A549 (cell line): ENCODE measurements around the gene CARF. TPM values are rescaled to one million over a fixed set of nuclear protein-coding genes. Genes with fewer than 3 reads are reported as not detected.
"Not testable (repeated sequence)": the region's sequence is repeated elsewhere in the genome, so short reads cannot be mapped to it uniquely, and the experiment has no call there.

Experiments used
- ATAC-seq, 2 experiments: fragments of 200-7000 bp in 1 of 2; fragments of >200 bp in 1 of 2; cut with Nextera tagmentation in 1 of 2; cut with Tn5 transposase in 1 of 2; 3 replicates each; pipeline versions ENCODE4 v1.8.0 to v1.9.1; 2018 to 2020; ENCODE audit warnings: mild to moderate bottlenecking in 1 of 2, moderate library complexity in 1 of 2
- CTCF ChIA-PET: fragments of 300-600 bp; sonication (Branson Sonifier 250); formaldehyde crosslinking; extraction: SDS; loops from one replicate; lab custom pipeline; 2021; ENCODE audit warnings: antibody characterized with exemption, inconsistent platforms; lab: Yijun Ruan, JAX
- POLR2A ChIA-PET: fragments of 350-600 bp; formaldehyde crosslinking; extraction: SDS; loops from one replicate; lab custom pipeline; 2021; ENCODE audit warnings: antibody characterized with exemption, inconsistent platforms; lab: Yijun Ruan, JAX
- DNase-seq, 2 experiments: peaks; one replicate each; pipeline versions ENCODE4 v3.0.0 to v3.0.0-alpha.2; 2011 to 2016; ENCODE audit warnings: low read depth in 1 of 2, low spot score in 1 of 2
- FAIRE-seq: peaks from 2 replicates; lab custom pipeline; 2011; peaks lifted over from hg19 to GRCh38; lab: Jason Lieb, UNC
- H3K27ac ChIP-seq, 2 experiments: fragments of >200 bp; sonication (Bioruptor Twin); formaldehyde crosslinking; 3 replicates each; pipeline ENCODE4 v1.5.1; 2016 to 2017
- H3K4me1 ChIP-seq: fragments of >200 bp; sonication (Bioruptor Twin); formaldehyde crosslinking; 3 replicates; pipeline ENCODE4 v1.6.1; 2016
- H3K4me2 ChIP-seq: fragments of >200 bp; sonication (Bioruptor Twin); formaldehyde crosslinking; 3 replicates; pipeline ENCODE4 v1.6.1; 2016
- H3K4me3 ChIP-seq: fragments of >200 bp; sonication (Bioruptor Twin); formaldehyde crosslinking; 3 replicates; pipeline ENCODE4 v1.5.1; 2016
- H3K9me3 ChIP-seq: fragments of >200 bp; sonication (Bioruptor Twin); formaldehyde crosslinking; 3 replicates; pipeline ENCODE4 v1.6.1; 2016
- ATOH8 ChIP-seq: fragments of 250-450 bp; sonication (Bioruptor Pico); IDR thresholded peaks from 2 replicates; pipeline ENCODE4 v1.5.0; 2020; ENCODE audit warnings: low read depth, mild to moderate bottlenecking, moderate library complexity
- CBX2 ChIP-seq: fragments of 200-600 bp; sonication (generic); IDR thresholded peaks from 2 replicates; pipeline ENCODE4 v1.6.1; 2016; ENCODE audit warnings: low read depth, mild to moderate bottlenecking, borderline replicate concordance
- CBX8 ChIP-seq: fragments of 200-600 bp; sonication (generic); IDR thresholded peaks from 2 replicates; pipeline ENCODE4 v1.6.1; 2016
- CHD4 ChIP-seq: fragments of 200-600 bp; sonication (generic); IDR thresholded peaks from 2 replicates; pipeline ENCODE4 v1.6.1; 2016; ENCODE audit warnings: antibody characterized with exemption, mild to moderate bottlenecking, borderline replicate concordance
- EHMT2 ChIP-seq: fragments of 200-600 bp; sonication (generic); IDR thresholded peaks from 2 replicates; pipeline ENCODE4 v1.6.1; 2016; ENCODE audit warnings: antibody characterized with exemption, low read depth, mild to moderate bottlenecking, moderate library complexity
- ESRRA ChIP-seq: fragments of 150-350 bp; IDR thresholded peaks from 2 replicates; pipeline ENCODE4 v1.6.1; 2014; ENCODE audit warnings: mild to moderate bottlenecking, low read length, borderline replicate concordance
- FOSL2 ChIP-seq, 2 experiments: fragments of 450-650 bp in 1 of 2; fragments of >200 bp in 1 of 2; sonication (Bioruptor Twin) in 1 of 2; formaldehyde crosslinking; IDR thresholded peaks; 2 replicates each; pipeline versions ENCODE4 v1.5.0 to v1.6.1; 2016 to 2020; ENCODE audit warnings: mild to moderate bottlenecking in 1 of 2, moderate library complexity in 1 of 2
- GATA3 ChIP-seq: IDR thresholded peaks from 2 replicates; pipeline ENCODE4 v1.6.1; 2012; ENCODE audit warnings: borderline replicate concordance
- HDAC2 ChIP-seq: fragments of 200-600 bp; sonication (generic); IDR thresholded peaks from 2 replicates; pipeline ENCODE4 v1.6.1; 2016
- HOXA7 ChIP-seq: fragments of 250-450 bp; sonication (Bioruptor Pico); IDR thresholded peaks from 2 replicates; pipeline ENCODE4 v1.5.0; 2020; ENCODE audit warnings: mild to moderate bottlenecking, moderate library complexity
- HOXB13 ChIP-seq: fragments of 250-450 bp; sonication (Bioruptor Pico); IDR thresholded peaks from 2 replicates; pipeline ENCODE4 v1.5.0; 2020; ENCODE audit warnings: low read depth, mild to moderate bottlenecking, moderate library complexity
- HOXB5 ChIP-seq: fragments of 250-450 bp; sonication (Bioruptor Pico); IDR thresholded peaks from 2 replicates; pipeline ENCODE4 v1.5.0; 2020; ENCODE audit warnings: mild to moderate bottlenecking, moderate library complexity
- JUNB ChIP-seq: fragments of >200 bp; sonication (Bioruptor Twin); formaldehyde crosslinking; IDR thresholded peaks from 2 replicates; pipeline ENCODE4 v1.6.1; 2016
- KDM5A ChIP-seq: fragments of 200-600 bp; sonication (generic); IDR thresholded peaks from 2 replicates; pipeline ENCODE4 v1.6.1; 2016; ENCODE audit warnings: antibody characterized with exemption, mild to moderate bottlenecking
- MAFK ChIP-seq: fragments of 450-650 bp; IDR thresholded peaks from 2 replicates; pipeline ENCODE4 v1.6.1; 2014; ENCODE audit not compliant: partially characterized antibody
- MAX ChIP-seq: IDR thresholded peaks from 2 replicates; pipeline ENCODE4 v1.6.1; 2012
- NFE2L2 ChIP-seq: fragments of 150-350 bp; conservative IDR thresholded peaks from 2 replicates; pipeline ENCODE4 v1.6.1; 2014; ENCODE audit warnings: low read length
- NPAS2 ChIP-seq: fragments of 250-450 bp; sonication (Bioruptor Pico); IDR thresholded peaks from 2 replicates; pipeline ENCODE4 v1.8.0; 2022; ENCODE audit warnings: mild to moderate bottlenecking, moderate library complexity, borderline replicate concordance
- PBX3 ChIP-seq: IDR thresholded peaks from 2 replicates; pipeline ENCODE4 v1.6.1; 2012
- POLR2A ChIP-seq: IDR thresholded peaks from 2 replicates; pipeline ENCODE4 v1.6.1; 2012; ENCODE audit warnings: mild to moderate bottlenecking, low read length
- RAD21 ChIP-seq, 2 experiments: fragments of >200 bp in 1 of 2; sonication (Bioruptor Twin) in 1 of 2; formaldehyde crosslinking in 1 of 2; IDR thresholded peaks in 1 of 2; conservative IDR thresholded peaks in 1 of 2; 2 replicates in 1 of 2; 3 replicates in 1 of 2; pipeline ENCODE4 v1.6.1; 2012 to 2018; ENCODE audit warnings: inconsistent platforms in 1 of 2
- REST ChIP-seq: fragments of 200-600 bp; sonication (generic); IDR thresholded peaks from 2 replicates; pipeline ENCODE4 v1.6.1; 2016; ENCODE audit warnings: antibody characterized with exemption, mild to moderate bottlenecking, moderate library complexity
- RFX5 ChIP-seq: fragments of 450-650 bp; IDR thresholded peaks from 2 replicates; pipeline ENCODE4 v1.7.1; 2014; ENCODE audit warnings: antibody characterized with exemption, mild to moderate bottlenecking, moderate library complexity
- SREBF2 ChIP-seq: fragments of 450-650 bp; IDR thresholded peaks from 2 replicates; pipeline ENCODE4 v1.6.1; 2014; ENCODE audit warnings: mild to moderate bottlenecking, moderate library complexity
- USF2 ChIP-seq: fragments of 450-650 bp; IDR thresholded peaks from 2 replicates; pipeline ENCODE4 v1.6.1; 2014; ENCODE audit warnings: antibody characterized with exemption
- ZC3H11A ChIP-seq: fragments of 450-650 bp; IDR thresholded peaks from 2 replicates; pipeline ENCODE4 v1.6.1; 2014; ENCODE audit warnings: antibody characterized with exemption, mild to moderate bottlenecking
- ZNF302 ChIP-seq: fragments of 250-450 bp; sonication (Bioruptor Pico); IDR thresholded peaks from 2 replicates; pipeline ENCODE4 v1.9.0; 2021; ENCODE audit warnings: inconsistent platforms, mild to moderate bottlenecking, moderate library complexity
- WGBS: methylation state at CpG from one replicate; pipeline ENCODE4 v1.1.6; 2017; ENCODE audit errors: missing lambda C conversion rate; 5-methylcytosine and 5-hydroxymethylcytosine counted together
- polyA plus RNA-seq, 4 experiments: library from polyadenylated mRNA; depleted of rRNA in 3 of 4; stranded (reverse); fragments of >200 nt; fragmentation: RNase III in 1 of 4; extraction: RNeasy Plus Mini Kit Qiagen cat#74134 plus additional on column Dnase treatment in 1 of 4; gene quantifications; 2 replicates in 3 of 4; 3 replicates in 1 of 4; pipeline ENCODE4 v1.2.3, GENCODE V29; 2011 to 2017

Gene CARF
- polyA plus RNA-seq, 2 of the 4 experiments (the other 2 are of a cell fraction), result 2.1 to 6.0 TPM

GRCh38 chr2:202965810-202966460 lies 53.9 kb downstream of the CARF start:
- DNase-seq (peak; percentile 43 to 84), FAIRE-seq (peak; percentile 81), ATAC-seq (peak; percentile 78 to 92; a peak in 5 of 6 replicates)
- TF ChIP-seq MAX (peak; percentile 82), HOXB5 (0 out of 2 replicates have a peak, but pooled peaks have one; percentile 15), CBX8 (no peak), HOXB13 (CRISPR knock-in tag) (0 out of 2 replicates have a peak, but pooled peaks have one; percentile 35), NPAS2 (CRISPR knock-in tag) (no peak), ATOH8 (CRISPR knock-in tag) (peak; percentile 74; the same call in 1 of the 2 replicates), NFE2L2 (peak; percentile 94), MAFK (peak; percentile 98), FOSL2 (IDR thresholded peaks at IDR 0.05) (no peak), FOSL2 (CRISPR knock-in tag; IDR thresholded peaks at IDR 0.05) (peak; percentile 76), POLR2A (no peak), USF2 (peak; percentile 66), ZNF302 (CRISPR knock-in tag) (no peak), RAD21 (conservative IDR thresholded peaks at IDR 0.05 in 1 of 2, IDR thresholded peaks at IDR 0.05 in 1 of 2) (no peak)
- Histone ChIP-seq H3K4me2 (peak overlapping the region; percentile 57), H3K27ac (peak overlapping the region; percentile 86 to 90), H3K4me1 (peaks cover 23% of the 10 kb centered on the region), H3K4me3 (no peak overlapping the region), H3K9me3 (no peaks in the 10 kb centered on the region)
- POLR2A ChIA-PET, result no interaction called here
- 23% methylated on average over 5 of the region's 5 CpGs for WGBS
- CTCF ChIA-PET, result no interaction called here

- H3K27ac ChIP-seq, H3K9me3 ChIP-seq, DNase-seq, H3K4me2 ChIP-seq: not testable (repeated sequence)
- peak; percentile 53 for TF ChIP-seq ZC3H11A
- TF ChIP-seq, all 56 proteins: peak for 1; not testable (repeated sequence) for 55
- 72% methylated on average over 2 of the region's 2 CpGs for WGBS
- CTCF ChIA-PET, H3K4me3 ChIP-seq, POLR2A ChIA-PET, ATAC-seq, FAIRE-seq: not testable (repeated sequence)
- peaks cover 19% of the 10 kb centered on the region for H3K4me1 ChIP-seq
These were observed 57.3 kb downstream of the CARF start for GRCh38 chr2:202969404-202969803.

- Histone ChIP-seq H3K4me2 (no peak overlapping the region), H3K4me1 (no peaks in the 10 kb centered on the region), H3K9me3 (0 out of 3 replicates have a peak, but pooled peaks cover 5% of the 10 kb centered on the region), H3K4me3 (no peak overlapping the region), H3K27ac (no peak overlapping the region)
- CTCF ChIA-PET, result no interaction called here
- POLR2A ChIA-PET, result no interaction called here
- FAIRE-seq (no peak), ATAC-seq (no peak), DNase-seq (no peak)
- 93% methylated on average over 3 of the region's 3 CpGs for WGBS
- TF ChIP-seq MAX (no peak), CHD4 (no peak), HDAC2 (no peak), HOXA7 (no peak), KDM5A (no peak), JUNB (no peak), CBX2 (no peak), EHMT2 (no peak), PBX3 (no peak), NPAS2 (CRISPR knock-in tag) (no peak), REST (no peak), RFX5 (no peak), GATA3 (no peak), ESRRA (no peak), SREBF2 (no peak), RAD21 (conservative IDR thresholded peaks at IDR 0.05 in 1 of 2, IDR thresholded peaks at IDR 0.05 in 1 of 2) (no peak)
These were observed 64.7 kb downstream of the CARF start for GRCh38 chr2:202976809-202977208.
